ENCODE results near the gene SIGLEC8. TPM values are rescaled to one million over a fixed set of nuclear protein-coding genes. Genes with fewer than 3 reads are reported as not detected.

Gene SIGLEC8
- total RNA-seq, 6 experiments from 2014 or later, result 0.31 to 1.4 (median 0.71) TPM

DNA sequence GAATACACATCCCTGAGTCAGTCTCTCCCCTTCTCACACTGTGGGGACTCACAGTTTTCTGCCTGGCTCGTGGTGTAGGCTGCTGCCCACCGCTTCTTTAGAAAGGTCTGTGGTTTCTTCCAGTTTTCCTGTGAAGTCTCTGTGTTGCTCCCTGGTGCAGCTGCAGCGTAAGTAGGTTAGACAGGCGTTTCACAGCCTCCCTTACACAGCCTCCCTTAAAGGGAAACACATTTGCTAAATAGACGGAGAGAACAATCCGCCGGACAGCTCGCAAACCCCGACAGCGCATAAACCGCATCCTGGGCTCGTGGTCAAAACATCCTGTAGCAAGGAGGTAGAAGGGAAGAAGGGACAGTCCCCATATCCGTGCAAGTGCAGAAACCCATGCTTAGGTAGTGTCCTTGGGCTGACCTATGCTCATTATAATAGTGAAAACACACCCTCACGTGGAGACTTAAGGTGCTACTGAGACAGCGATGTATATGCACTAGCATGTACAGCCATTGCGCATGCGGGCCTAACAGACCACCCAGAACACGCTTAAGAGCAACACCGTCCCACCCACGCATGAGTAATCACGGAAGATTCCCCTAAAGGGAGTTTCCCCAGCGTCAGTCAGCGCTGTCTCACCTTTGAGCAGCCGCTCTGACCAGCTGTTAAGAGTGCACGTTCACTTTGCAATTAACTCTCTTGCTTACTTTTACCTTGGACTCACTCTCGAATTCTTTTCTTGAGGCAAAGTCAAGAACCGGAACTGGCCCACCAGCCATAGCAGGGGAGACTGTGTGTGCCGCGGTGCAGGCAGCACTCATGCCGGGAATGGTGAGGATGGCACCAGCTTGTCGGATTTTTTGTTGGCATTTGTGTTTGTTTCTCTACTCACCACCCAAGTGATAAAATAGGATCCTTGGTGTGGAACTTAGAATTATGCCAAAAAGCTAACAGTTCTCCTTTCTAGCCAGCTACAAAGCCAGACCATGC, 16.6 kb downstream of the SIGLEC8 start:
- DNase-seq, result no peak
- intact Hi-C loops (cut with DNase I), result no loop called here
- peak; percentile 38 to 66 (median 48) for ATAC-seq
- Histone ChIP-seq H3K4me3 (no peak overlapping the region), H3K36me3 (no peaks in the 10 kb centered on the region), H3K27me3 (no peaks in the 10 kb centered on the region), H3K27ac (no peak overlapping the region), H3K4me1 (no peaks in the 10 kb centered on the region), H3K9me3 (no peaks in the 10 kb centered on the region)
- no peak for TF ChIP-seq POLR2A (IDR thresholded peaks at IDR 0.05)
- 26% methylated on average over 22 of the region's 31 CpGs for WGBS (ENCODE audit: insufficient coverage, low coverage, low lambda C conversion rate, missing lambda C conversion rate)

GRCh38 chr19:51440846-51441409, 17.3 kb downstream of the SIGLEC8 start:
- Histone ChIP-seq H3K27me3 (no peaks in the 10 kb centered on the region), H3K9me3 (no peaks in the 10 kb centered on the region), H3K4me1 (no peaks in the 10 kb centered on the region), H3K4me3 (no peak overlapping the region), H3K36me3 (no peaks in the 10 kb centered on the region), H3K27ac (no peak overlapping the region)
- TF ChIP-seq POLR2A (IDR thresholded peaks at IDR 0.05) (no peak), CTCF (IDR thresholded peaks at IDR 0.05) (no peak)
- ATAC-seq (peak in 3 of 4 donors; percentile 22 to 55 (median 48)), DNase-seq (no peak)
- 10% methylated on average over 8 of the region's 11 CpGs for WGBS (ENCODE audit: insufficient coverage, low coverage, low lambda C conversion rate, missing lambda C conversion rate)
- intact Hi-C loops (cut with DNase I), result no loop called here

DNA sequence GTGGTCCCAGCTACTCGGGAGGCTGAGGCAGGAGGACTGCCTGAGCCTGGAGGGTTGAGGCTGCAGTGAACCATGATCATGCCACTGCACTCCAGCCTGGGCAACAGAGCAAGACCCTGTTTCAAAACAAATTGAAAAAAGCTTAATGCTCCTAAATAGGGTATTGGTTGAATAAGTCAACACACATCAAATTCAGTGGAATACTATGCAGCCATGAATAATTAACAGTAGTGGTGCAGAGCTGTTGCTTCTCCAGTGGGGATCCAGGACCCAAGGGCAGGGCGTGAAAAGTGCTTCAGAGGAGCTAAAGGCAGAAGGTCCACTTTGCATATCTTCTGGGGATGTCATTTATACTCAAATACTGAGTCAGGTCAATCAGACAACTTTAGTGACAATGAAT, 18.2 kb downstream of the SIGLEC8 start:
- Histone ChIP-seq H3K9me3 (no peaks in the 10 kb centered on the region), H3K27ac (no peak overlapping the region), H3K4me3 (no peak overlapping the region), H3K36me3 (no peaks in the 10 kb centered on the region), H3K27me3 (no peaks in the 10 kb centered on the region), H3K4me1 (no peaks in the 10 kb centered on the region)
- ATAC-seq, result no peak
- DNase-seq, result no peak
- no peak for TF ChIP-seq POLR2A (IDR thresholded peaks at IDR 0.05)
- TF ChIP-seq CTCF (IDR thresholded peaks at IDR 0.05), result no peak
- intact Hi-C loops (cut with DNase I), result no loop called here
- WGBS (ENCODE audit: insufficient coverage, low coverage, low lambda C conversion rate, missing lambda C conversion rate), result 23% methylated on average over 2 of the region's 2 CpGs

GRCh38 chr19:51439021-51439465, 19.2 kb downstream of the SIGLEC8 start:
- DNase-seq (no peak), ATAC-seq (peak; percentile 39 to 54 (median 51))
- WGBS (ENCODE audit: insufficient coverage, low coverage, low lambda C conversion rate, missing lambda C conversion rate), result 14% methylated on average over 2 of the region's 5 CpGs
- Histone ChIP-seq H3K4me1 (no peaks in the 10 kb centered on the region), H3K9me3 (no peaks in the 10 kb centered on the region), H3K27me3 (no peaks in the 10 kb centered on the region), H3K36me3 (no peaks in the 10 kb centered on the region), H3K27ac (no peak overlapping the region), H3K4me3 (no peak overlapping the region)
- TF ChIP-seq POLR2A (IDR thresholded peaks at IDR 0.05) (no peak), CTCF (IDR thresholded peaks at IDR 0.05) (peak in 3 of 4 donors; percentile 22 to 38 (median 32))
- intact Hi-C loops (cut with DNase I), result no loop called here

GRCh38 chr19:51434456-51434855, 23.8 kb downstream of the SIGLEC8 start:
- WGBS (ENCODE audit: insufficient coverage, low coverage, low lambda C conversion rate, missing lambda C conversion rate), result 36% methylated on average over 1 of the region's 1 CpG
- H3K27ac ChIP-seq, result no peak overlapping the region
- H3K4me1 ChIP-seq, result peaks cover 0 to 14% (median 5%) of the 10 kb centered on the region in 4 donors
- H3K9me3 ChIP-seq, result no peaks in the 10 kb centered on the region
- H3K4me3 ChIP-seq, result no peak overlapping the region
- no peak for TF ChIP-seq POLR2A (IDR thresholded peaks at IDR 0.05)
- no peak for TF ChIP-seq CTCF (IDR thresholded peaks at IDR 0.05)
- no peak for ATAC-seq
- H3K36me3 ChIP-seq, result no peaks in the 10 kb centered on the region
- DNase-seq, result no peak
- intact Hi-C loops (cut with DNase I), result no loop called here
- no peaks in the 10 kb centered on the region for H3K27me3 ChIP-seq

All from right lobe of liver (tissue), 6 donors.